CD4-positive, alpha-beta T cell treated with Interleukin-15 for 4 hours (primary cell): Measurements from ENCODE around the gene SYNJ2.
"Not testable (repeated sequence)": the region's sequence is repeated elsewhere in the genome, so short reads cannot be mapped to it uniquely, and the experiment has no call there.

Source experiments
- DNase-seq: peaks from one replicate; pipeline ENCODE4 v3.0.0-alpha.2; 2020; ENCODE audit warnings: low spot score

Gene SYNJ2

GRCh38 chr6:157954150-157955117 is 27.2 kb upstream of the SYNJ2 start:
- no peak for DNase-seq

DNA sequence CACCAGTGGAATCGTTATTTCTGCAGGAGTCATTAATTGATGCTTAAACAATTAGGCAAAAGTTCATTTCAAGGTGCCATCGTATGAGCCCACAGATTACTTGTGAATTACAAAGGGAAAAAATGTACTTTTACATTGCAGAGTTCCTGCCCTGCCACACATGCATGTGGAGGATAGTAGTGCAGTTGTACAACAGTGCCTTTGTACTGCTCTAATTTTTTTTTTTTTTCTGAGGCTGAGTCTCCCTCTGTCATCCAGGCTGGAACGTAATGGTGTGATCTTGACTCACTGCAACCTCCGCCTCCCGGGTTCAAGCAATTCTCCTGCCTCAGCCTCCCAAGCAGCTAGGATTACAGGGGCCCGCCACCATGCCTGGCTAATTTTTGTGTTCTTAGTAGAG is 26.0 kb upstream of the SYNJ2 start:
- DNase-seq: no peak

DNA sequence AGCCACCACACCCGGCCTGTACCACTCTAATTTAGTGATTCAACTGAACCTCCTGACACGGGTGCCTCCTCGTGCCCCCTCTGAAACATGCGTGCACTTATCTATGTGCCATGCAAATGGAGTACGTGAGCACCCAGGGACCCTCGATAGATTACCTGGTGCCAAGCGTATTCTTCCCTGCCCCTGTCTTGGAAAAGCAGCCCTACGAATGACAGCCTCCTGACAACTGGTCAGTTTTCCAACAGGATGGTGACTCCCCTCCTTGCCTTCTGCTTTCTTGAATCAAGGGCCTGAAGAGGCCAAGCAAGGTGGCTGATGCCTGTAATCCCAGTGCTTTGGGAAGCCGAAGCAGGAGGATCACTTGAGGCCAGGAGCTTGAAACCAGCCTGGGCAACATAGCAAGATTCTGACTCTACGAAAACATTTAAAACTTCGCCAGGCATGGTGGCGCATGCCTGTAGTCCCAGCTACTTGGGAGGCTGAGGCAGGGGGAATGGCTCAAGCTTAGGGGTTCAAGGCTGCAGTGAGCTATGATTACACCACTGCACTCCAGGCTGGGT is 25.4 kb upstream of the SYNJ2 start:
- DNase-seq: no peak

DNA sequence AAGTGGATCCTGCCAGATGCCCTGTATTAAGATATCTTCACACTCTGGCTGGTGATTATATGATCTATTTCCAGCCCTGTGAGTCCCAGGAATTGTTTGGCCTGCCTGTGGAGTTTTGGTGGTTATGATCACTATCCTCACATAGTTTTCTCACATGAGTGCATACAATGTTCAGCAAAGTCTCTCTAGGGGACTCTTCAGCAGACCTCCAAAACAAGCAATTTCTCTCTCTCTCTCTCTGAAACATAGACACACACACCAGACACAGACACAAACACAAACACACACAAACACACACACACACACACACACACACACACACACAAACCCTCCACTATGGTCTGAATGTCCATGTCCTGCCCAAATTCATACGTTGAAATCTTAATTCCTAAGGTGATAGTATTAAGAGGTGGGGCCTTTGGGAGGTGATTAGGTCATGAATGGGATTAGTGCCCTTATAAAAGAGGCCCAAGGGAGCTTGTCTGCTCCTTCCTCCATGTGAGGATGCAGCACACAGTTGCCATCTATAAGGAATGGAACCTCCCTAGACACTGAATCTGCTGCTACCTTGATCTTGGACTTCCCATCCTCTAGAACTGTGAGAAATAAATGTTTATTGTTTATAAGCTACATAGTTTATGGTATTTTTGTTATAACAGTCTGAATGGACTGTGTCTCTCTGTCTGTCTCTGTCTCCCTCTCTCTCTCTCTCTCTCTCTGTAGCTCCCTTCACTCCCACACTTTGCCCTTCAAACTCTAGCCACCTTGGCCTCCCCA is 22.0 kb upstream of the SYNJ2 start:
- no peak for DNase-seq

- DNase-seq: no peak
These were observed 20.4 kb upstream of the SYNJ2 start for GRCh38 chr6:157961153-157961831.

- no peak for DNase-seq
These were observed 19.7 kb upstream of the SYNJ2 start for GRCh38 chr6:157961832-157962575.

GRCh38 chr6:157962601-157963302 is 18.9 kb upstream of the SYNJ2 start:
- no peak for DNase-seq

- DNase-seq: no peak
These were observed 17.6 kb upstream of the SYNJ2 start for GRCh38 chr6:157964100-157964499.

GRCh38 chr6:157965387-157965786 is 16.3 kb upstream of the SYNJ2 start:
- no peak for DNase-seq

DNA sequence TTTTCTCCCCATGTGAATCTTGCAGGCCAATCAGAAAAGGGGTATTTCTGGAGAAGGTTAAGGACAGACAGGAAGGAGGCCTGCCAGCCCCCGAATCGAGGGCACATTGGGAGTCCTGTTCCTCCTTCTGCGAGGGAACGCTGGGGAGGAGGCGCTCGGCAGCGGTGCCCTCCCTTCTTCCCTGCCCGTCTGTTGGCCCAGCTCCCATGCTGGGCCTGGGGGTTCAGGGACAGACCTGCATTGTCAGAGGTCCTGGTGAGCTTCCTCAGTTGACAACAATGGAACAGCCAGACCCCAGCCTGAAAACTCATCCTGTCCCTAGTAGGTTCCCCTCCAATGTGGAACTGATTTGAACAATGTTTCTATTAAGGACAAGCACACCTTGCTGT is 15.1 kb upstream of the SYNJ2 start:
- no peak for DNase-seq

- DNase-seq: no peak
These were observed 14.6 kb upstream of the SYNJ2 start for GRCh38 chr6:157967020-157967419.

DNA sequence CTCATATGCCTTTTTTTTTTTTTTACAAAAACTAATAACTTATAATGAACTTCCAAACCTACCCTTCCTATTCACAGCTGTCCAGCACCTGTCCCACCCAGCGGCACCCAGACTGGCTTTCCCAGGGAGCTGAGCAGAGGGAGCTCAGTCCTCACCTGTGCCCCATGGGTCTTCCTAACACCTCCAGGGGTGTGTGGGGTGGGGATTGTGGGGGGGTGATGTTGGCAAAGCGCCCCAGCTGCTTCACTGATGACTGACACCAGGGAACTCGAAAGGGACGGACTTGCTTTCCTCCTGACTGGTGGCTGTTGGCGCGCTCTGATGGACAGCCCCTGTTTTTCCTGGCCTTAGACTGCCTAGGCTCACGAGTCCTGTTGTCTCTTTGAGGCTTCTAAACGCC is 14.2 kb upstream of the SYNJ2 start:
- no peak for DNase-seq

DNA sequence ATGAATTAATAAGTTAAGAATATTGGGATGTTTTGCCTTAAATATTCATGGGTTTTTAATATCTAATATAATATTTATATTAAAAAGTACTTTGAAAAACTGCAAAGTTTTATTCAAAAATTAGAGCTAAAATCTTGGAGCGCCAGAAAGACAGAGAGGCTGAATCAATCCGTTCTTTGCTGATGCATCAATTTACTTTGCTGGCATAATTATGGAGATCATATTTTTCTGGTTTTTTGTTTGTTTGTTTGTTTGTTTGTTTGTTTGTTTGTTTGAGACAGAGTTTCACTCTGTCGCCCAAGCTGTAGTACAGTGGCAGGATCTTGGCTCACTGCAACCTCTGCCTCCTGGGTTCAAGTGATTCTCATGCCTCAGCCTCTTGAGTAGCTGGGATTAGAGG is 9.5 kb upstream of the SYNJ2 start:
- not testable (repeated sequence) for DNase-seq

DNA sequence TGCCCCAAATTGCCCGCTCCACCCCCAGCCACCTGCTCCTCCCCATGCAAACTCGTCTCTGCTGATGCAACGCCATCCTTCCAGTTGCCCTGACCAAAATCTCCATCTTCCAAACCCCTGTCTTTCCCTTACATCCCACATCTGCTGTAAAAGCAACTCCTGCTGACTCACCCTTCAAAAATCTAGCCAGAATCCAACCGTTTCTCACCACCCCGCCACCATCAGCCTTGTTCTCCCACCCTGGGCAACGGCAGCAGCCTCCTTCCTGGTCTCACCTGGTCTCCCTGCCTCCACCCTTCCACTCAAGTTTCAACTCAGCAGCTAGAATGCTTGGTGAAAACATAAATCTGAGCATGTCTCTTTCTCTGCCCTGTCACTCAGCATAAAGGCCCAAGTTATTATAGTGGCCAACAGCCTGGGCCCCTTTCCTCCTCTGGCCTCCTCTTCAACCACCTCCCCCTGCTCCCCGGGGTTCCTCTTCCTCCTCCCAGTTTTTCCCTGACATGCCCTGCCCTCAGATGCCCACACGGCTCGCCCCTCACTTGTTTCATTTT is 7.2 kb upstream of the SYNJ2 start:
- no peak for DNase-seq

GRCh38 chr6:157974967-157975366 is 6.7 kb upstream of the SYNJ2 start:
- DNase-seq: no peak

GRCh38 chr6:157975456-157975855 is 6.2 kb upstream of the SYNJ2 start:
- no peak for DNase-seq

GRCh38 chr6:157976345-157977175 is 5.1 kb upstream of the SYNJ2 start:
- no peak for DNase-seq

- DNase-seq: no peak
These were observed 4.4 kb upstream of the SYNJ2 start for GRCh38 chr6:157977176-157977804.
